K562 (cell line): Measurements from ENCODE around the gene FEN1. TPM values are rescaled to one million over a fixed set of nuclear protein-coding genes. Genes with fewer than 3 reads are reported as not detected.

Experiments used
- ARID1B ChIP-seq: fragments of 450-650 bp; IDR thresholded peaks from 2 replicates; pipeline ENCODE4 v1.6.1; 2016; ENCODE audit warnings: antibody characterized with exemption, mild to moderate bottlenecking, inconsistent platforms
- CCAR2 ChIP-seq: fragments of 200-400 bp; formaldehyde crosslinking; IDR thresholded peaks from 2 replicates; pipeline ENCODE4 v1.6.1; 2017; ENCODE audit warnings: mild to moderate bottlenecking, low read depth, low read length
- E2F4 ChIP-seq: sonication (generic); formaldehyde crosslinking; IDR thresholded peaks from 2 replicates; pipeline ENCODE4 v1.8.0; 2022; ENCODE audit warnings: mild to moderate bottlenecking, low read depth, missing genetic modification reagents
- HIVEP1 ChIP-seq: fragments of 250-450 bp; sonication (Bioruptor Pico); IDR thresholded peaks from 2 replicates; pipeline ENCODE4 v1.4.0; 2020; ENCODE audit warnings: mild to moderate bottlenecking
- SMAD4 ChIP-seq: fragments of 250-450 bp; sonication (Bioruptor Pico); conservative IDR thresholded peaks from 2 replicates; pipeline ENCODE4 v1.8.0; 2021; ENCODE audit warnings: inconsistent platforms, mild to moderate bottlenecking, moderate library complexity
- SP2 ChIP-seq: IDR thresholded peaks from 2 replicates; pipeline ENCODE4 v1.6.1; 2011; ENCODE audit warnings: mild to moderate bottlenecking, low read depth, low read length, moderate library complexity; ENCODE audit not compliant: poor library complexity, severe bottlenecking; ENCODE audit errors: extremely low read depth
- TRIM28 ChIP-seq: fragments of 450-650 bp; IDR thresholded peaks from 2 replicates; pipeline ENCODE4 v1.6.1; 2017
- ZNF79 ChIP-seq: fragments of 250-450 bp; sonication (Bioruptor Pico); IDR thresholded peaks from 2 replicates; pipeline ENCODE4 v1.4.0; 2020; ENCODE audit warnings: low read depth, mild to moderate bottlenecking, moderate library complexity
- polyA plus RNA-seq, 8 experiments: library from polyadenylated mRNA; depleted of rRNA in 4 of 8; stranded (reverse) in 5 of 8; unstranded in 3 of 8; fragments of >200 nt; fragmentation: Nextera tagmentation in 2 of 8; fragmentation: Illumina TruSeq in 1 of 8; extraction: Ambion mirVana in 2 of 8; extraction: Trizol in 1 of 8; gene quantifications; 2 replicates each; pipeline versions ENCODE4 v1.2.1 to v1.2.3, GENCODE V29; 2011 to 2014; ENCODE audit warnings: inconsistent platforms in 1 of 8, missing spikeins in 1 of 8
- total RNA-seq, 7 experiments: library from RNA; depleted of rRNA in 6 of 7; stranded (reverse); fragments of >200 nt in 6 of 7; fragmentation: Illumina TruSeq in 2 of 7; extraction: Trizol in 2 of 7; gene quantifications; 2 replicates each; pipeline versions ENCODE4 v1.2.1 to v1.2.3, GENCODE V29; 2011 to 2021; ENCODE audit warnings: low replicate concordance in 1 of 7
- TF ChIP-seq, protein P1 (sequence below), 2 experiments: fragments of 450-650 bp; IDR thresholded peaks; 2 replicates each; pipeline ENCODE4 v1.6.1; 2016; ENCODE audit warnings: mild to moderate bottlenecking in 2 of 2, borderline replicate concordance in 1 of 2, low read depth in 1 of 2, moderate library complexity in 1 of 2
- TF ChIP-seq, protein P2 (sequence below): fragments of 450-650 bp; formaldehyde crosslinking; IDR thresholded peaks from 2 replicates; pipeline ENCODE4 v1.4.0; 2022; ENCODE audit warnings: missing genetic modification characterization
- TF ChIP-seq, protein P3 (sequence below): fragments of 200-800 bp; sonication (Bioruptor generic); IDR thresholded peaks from 2 replicates; pipeline ENCODE4 v1.6.1; 2017; ENCODE audit warnings: missing genetic modification characterization, missing compliant biosample characterization
- TF ChIP-seq, protein P4 (sequence below): fragments of 450-650 bp; IDR thresholded peaks from 2 replicates; pipeline ENCODE4 v1.6.1; 2017; ENCODE audit warnings: mild to moderate bottlenecking, moderate library complexity

The FEN1 gene
- total and polyA plus RNA-seq, 9 of the 15 experiments (the other 6 are each of a cell fraction or from before 2014, with no cell fraction given), result 58.1 to 156 (median 137) TPM

GRCh38 chr11:61841636-61842527 lies 49.2 kb downstream of the FEN1 start (continued):
- TF ChIP-seq, protein P1, sequence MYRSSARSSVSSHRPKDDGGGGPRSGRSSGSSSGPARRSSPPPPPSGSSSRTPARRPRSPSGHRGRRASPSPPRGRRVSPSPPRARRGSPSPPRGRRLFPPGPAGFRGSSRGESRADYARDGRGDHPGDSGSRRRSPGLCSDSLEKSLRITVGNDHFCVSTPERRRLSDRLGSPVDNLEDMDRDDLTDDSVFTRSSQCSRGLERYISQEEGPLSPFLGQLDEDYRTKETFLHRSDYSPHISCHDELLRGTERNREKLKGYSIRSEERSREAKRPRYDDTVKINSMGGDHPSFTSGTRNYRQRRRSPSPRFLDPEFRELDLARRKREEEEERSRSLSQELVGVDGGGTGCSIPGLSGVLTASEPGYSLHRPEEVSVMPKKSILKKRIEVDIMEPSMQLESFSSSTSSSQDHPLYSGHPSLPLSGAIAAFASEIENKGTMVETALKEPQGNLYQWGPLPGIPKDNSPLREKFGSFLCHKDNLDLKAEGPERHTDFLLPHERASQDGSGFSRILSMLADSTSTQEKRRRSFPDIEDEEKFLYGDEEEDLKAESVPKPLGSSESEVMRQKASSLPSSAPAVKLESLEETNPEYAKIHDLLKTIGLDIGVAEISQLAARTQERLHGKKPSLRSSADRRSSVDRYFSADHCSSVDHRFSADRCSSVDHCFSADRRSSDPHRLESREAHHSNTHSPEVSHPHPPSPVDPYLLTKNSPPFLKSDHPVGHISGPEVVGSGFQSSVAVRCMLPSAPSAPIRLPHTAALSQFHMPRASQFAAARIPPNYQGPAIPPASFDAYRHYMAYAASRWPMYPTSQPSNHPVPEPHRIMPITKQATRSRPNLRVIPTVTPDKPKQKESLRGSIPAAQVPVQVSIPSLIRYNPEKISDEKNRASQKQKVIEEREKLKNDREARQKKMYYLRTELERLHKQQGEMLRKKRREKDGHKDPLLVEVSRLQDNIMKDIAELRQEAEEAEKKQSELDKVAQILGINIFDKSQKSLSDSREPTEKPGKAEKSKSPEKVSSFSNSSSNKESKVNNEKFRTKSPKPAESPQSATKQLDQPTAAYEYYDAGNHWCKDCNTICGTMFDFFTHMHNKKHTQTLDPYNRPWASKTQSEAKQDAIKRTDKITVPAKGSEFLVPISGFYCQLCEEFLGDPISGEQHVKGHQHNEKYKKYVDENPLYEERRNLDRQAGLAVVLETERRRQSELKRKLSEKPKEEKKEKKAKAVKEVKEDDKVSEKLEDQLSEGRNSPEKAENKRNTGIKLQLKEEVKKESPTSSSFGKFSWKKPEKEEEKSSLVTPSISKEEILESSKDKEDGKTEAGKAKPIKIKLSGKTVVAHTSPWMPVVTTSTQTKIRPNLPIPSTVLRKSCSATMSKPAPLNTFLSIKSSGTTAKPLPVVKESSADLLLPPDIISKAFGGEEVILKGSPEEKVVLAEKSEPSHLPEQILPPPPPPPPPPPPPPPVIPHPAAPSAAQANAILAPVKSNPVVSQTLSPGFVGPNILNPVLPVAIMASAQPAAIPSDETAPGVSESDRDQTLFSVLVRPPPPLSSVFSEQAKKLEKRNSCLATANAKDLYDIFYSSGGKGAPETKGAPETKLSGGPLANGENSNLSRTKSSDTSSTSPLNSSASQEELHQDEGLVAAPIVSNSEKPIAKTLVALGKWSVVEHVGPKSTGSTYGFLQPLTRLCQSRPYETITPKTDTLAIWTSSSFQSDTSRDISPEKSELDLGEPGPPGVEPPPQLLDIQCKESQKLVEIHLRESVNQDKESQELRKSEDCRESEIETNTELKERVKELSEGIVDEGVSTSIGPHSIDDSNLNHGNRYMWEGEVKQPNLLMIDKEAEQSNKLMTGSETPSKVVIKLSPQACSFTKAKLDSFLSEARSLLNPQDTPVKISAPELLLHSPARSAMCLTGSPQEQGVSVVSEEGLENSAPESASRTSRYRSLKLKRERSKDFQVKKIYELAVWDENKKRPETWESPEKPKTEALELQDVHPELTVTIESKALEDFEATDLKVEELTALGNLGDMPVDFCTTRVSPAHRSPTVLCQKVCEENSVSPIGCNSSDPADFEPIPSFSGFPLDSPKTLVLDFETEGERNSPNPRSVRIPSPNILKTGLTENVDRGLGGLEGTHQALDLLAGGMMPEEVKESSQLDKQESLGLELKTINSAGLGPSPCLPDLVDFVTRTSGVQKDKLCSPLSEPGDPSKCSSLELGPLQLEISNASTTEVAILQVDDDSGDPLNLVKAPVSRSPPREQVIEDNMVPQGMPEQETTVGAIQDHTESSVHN (IDR thresholded peaks at IDR 0.05; ENCODE audit: borderline replicate concordance in 1 of 2, low read depth in 1 of 2), result peak in 1 of 2 experiments; percentile 72; a peak in 1 of 4 replicates
- TF ChIP-seq HIVEP1, result no peak
- no peak for TF ChIP-seq TRIM28
- TF ChIP-seq SMAD4, result peak; percentile 80
- peak; percentile 56; the same call in 1 of the 2 replicates for TF ChIP-seq ZNF79 (CRISPR knock-in tag)
- no peak for TF ChIP-seq E2F4 (CRISPR knock-in tag)
- peak; percentile 95 for TF ChIP-seq ARID1B
- TF ChIP-seq, protein P2, sequence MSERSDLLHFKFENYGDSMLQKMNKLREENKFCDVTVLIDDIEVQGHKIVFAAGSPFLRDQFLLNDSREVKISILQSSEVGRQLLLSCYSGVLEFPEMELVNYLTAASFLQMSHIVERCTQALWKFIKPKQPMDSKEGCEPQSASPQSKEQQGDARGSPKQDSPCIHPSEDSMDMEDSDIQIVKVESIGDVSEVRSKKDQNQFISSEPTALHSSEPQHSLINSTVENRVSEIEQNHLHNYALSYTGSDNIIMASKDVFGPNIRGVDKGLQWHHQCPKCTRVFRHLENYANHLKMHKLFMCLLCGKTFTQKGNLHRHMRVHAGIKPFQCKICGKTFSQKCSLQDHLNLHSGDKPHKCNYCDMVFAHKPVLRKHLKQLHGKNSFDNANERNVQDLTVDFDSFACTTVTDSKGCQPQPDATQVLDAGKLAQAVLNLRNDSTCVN, result no peak
- TF ChIP-seq CCAR2, result no peak
- no peak for TF ChIP-seq SP2
- TF ChIP-seq, protein P3, sequence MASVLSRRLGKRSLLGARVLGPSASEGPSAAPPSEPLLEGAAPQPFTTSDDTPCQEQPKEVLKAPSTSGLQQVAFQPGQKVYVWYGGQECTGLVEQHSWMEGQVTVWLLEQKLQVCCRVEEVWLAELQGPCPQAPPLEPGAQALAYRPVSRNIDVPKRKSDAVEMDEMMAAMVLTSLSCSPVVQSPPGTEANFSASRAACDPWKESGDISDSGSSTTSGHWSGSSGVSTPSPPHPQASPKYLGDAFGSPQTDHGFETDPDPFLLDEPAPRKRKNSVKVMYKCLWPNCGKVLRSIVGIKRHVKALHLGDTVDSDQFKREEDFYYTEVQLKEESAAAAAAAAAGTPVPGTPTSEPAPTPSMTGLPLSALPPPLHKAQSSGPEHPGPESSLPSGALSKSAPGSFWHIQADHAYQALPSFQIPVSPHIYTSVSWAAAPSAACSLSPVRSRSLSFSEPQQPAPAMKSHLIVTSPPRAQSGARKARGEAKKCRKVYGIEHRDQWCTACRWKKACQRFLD (CRISPR knock-in tag), result peak; percentile 94
- TF ChIP-seq, protein P4, sequence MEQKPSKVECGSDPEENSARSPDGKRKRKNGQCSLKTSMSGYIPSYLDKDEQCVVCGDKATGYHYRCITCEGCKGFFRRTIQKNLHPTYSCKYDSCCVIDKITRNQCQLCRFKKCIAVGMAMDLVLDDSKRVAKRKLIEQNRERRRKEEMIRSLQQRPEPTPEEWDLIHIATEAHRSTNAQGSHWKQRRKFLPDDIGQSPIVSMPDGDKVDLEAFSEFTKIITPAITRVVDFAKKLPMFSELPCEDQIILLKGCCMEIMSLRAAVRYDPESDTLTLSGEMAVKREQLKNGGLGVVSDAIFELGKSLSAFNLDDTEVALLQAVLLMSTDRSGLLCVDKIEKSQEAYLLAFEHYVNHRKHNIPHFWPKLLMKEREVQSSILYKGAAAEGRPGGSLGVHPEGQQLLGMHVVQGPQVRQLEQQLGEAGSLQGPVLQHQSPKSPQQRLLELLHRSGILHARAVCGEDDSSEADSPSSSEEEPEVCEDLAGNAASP, result no peak
